K562 (cell line): ENCODE results near the gene MBD3. TPM values are rescaled to one million over a fixed set of nuclear protein-coding genes. Genes with fewer than 3 reads are reported as not detected.
A peak's percentile ranks its signal among the peaks of the same experiment; 100 is the strongest.

Experiments used
- BMI1 ChIP-seq: fragments of 150-350 bp; IDR thresholded peaks from 2 replicates; pipeline ENCODE4 v1.6.1; 2014; ENCODE audit warnings: low read length
- CXXC5 ChIP-seq: fragments of 250-450 bp; sonication (Bioruptor Pico); IDR thresholded peaks from 2 replicates; pipeline ENCODE4 v1.8.0; 2022; ENCODE audit warnings: inconsistent platforms, mild to moderate bottlenecking, moderate library complexity
- EP300 ChIP-seq: IDR thresholded peaks from 2 replicates; pipeline ENCODE4 v1.6.1; 2012; ENCODE audit warnings: low read length, improper control_type of control experiment
- POLR2A ChIP-seq: fragments of 450-650 bp; conservative IDR thresholded peaks from 2 replicates; pipeline ENCODE4 v1.6.1; 2016
- SRSF9 ChIP-seq: fragments of 200-400 bp; formaldehyde crosslinking; IDR thresholded peaks from 2 replicates; pipeline ENCODE4 v1.6.1; 2017; ENCODE audit warnings: low read depth, low read length, borderline replicate concordance
- STAT5B ChIP-seq: fragments of 250-450 bp; sonication (Bioruptor Pico); IDR thresholded peaks from 2 replicates; pipeline ENCODE4 v1.8.0; 2021; ENCODE audit warnings: mild to moderate bottlenecking, inconsistent platforms
- XRCC5 ChIP-seq: fragments of 200-400 bp; formaldehyde crosslinking; IDR thresholded peaks from 2 replicates; pipeline ENCODE4 v1.6.1; 2017; ENCODE audit warnings: low read depth, mild to moderate bottlenecking, low read length
- ZNF12 ChIP-seq: sonication (generic); formaldehyde crosslinking; IDR thresholded peaks from 2 replicates; pipeline ENCODE4 v1.4.0; 2020; ENCODE audit warnings: mild to moderate bottlenecking, missing genetic modification reagents
- ZNF165 ChIP-seq: fragments of 250-450 bp; sonication (Bioruptor Pico); IDR thresholded peaks from 2 replicates; pipeline ENCODE4 v1.4.0; 2020; ENCODE audit warnings: borderline replicate concordance
- ZNF316 ChIP-seq: fragments of 450-650 bp; IDR thresholded peaks from 2 replicates; pipeline ENCODE4 v1.6.1; 2016
- polyA plus RNA-seq, 8 experiments: library from polyadenylated mRNA; depleted of rRNA in 4 of 8; stranded (reverse) in 5 of 8; unstranded in 3 of 8; fragments of >200 nt; fragmentation: Nextera tagmentation in 2 of 8; fragmentation: Illumina TruSeq in 1 of 8; extraction: Ambion mirVana in 2 of 8; extraction: Trizol in 1 of 8; gene quantifications; 2 replicates each; pipeline versions ENCODE4 v1.2.1 to v1.2.3, GENCODE V29; 2011 to 2014; ENCODE audit warnings: inconsistent platforms in 1 of 8, missing spikeins in 1 of 8
- total RNA-seq, 7 experiments: library from RNA; depleted of rRNA in 6 of 7; stranded (reverse); fragments of >200 nt in 6 of 7; fragmentation: Illumina TruSeq in 2 of 7; extraction: Trizol in 2 of 7; gene quantifications; 2 replicates each; pipeline versions ENCODE4 v1.2.1 to v1.2.3, GENCODE V29; 2011 to 2021; ENCODE audit warnings: low replicate concordance in 1 of 7
- TF ChIP-seq, protein P1 (sequence below): fragments of 450-650 bp; IDR thresholded peaks from 2 replicates; pipeline ENCODE4 v1.6.1; 2016; ENCODE audit warnings: low read depth
- TF ChIP-seq, protein P2 (sequence below): sonication (generic); formaldehyde crosslinking; IDR thresholded peaks from 2 replicates; pipeline ENCODE4 v1.8.0; 2023; ENCODE audit warnings: missing genetic modification reagents, mild to moderate bottlenecking, borderline replicate concordance
- TF ChIP-seq, protein P3 (sequence below): fragments of 200-800 bp; sonication (Bioruptor generic); IDR thresholded peaks from 2 replicates; pipeline ENCODE4 v1.6.1; 2017; ENCODE audit warnings: missing genetic modification characterization, missing compliant biosample characterization

The MBD3 gene
- total and polyA plus RNA-seq, 9 of the 15 experiments (the other 6 are each of a cell fraction or from before 2014, with no cell fraction given) = 0.24 to 137 (median 30.9) TPM

DNA sequence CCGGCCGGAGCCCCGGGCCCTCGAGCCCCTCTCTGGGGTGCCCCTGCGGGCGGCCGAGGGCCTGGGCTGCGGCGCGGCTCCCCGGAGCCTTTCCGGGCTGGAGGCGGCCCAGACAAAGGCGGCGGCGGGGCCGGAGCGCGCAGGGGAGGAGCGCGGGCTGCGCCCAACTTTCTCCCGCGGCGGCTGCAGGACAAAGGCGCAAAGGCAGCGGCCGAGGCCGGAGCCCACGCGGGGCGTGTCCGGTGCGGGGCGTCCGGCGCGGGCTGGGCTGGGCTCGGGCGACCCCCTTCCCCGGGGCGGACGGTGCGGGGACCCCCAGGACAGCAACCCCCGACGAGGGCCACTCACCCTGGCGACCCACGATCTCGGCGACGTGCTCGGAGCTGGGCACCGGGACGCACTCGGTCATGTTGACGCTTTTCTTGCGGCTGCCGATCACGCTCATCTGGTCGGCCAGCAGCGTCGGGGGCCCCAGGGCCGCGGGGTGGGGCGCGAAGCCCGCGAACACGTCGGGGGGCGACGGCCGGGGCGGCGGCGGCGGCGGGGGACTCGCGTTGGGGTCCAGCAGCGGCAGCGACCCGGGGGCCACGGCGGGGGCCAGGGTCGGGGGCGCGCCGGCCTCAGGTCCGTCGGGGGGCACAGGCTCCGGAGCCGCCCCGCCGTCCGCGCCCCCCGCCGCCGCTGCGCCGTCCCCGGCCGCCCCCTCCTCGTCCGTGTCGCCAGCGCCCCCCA lies 25.4 kb downstream of the MBD3 start (continued):
- TF ChIP-seq, protein P1, sequence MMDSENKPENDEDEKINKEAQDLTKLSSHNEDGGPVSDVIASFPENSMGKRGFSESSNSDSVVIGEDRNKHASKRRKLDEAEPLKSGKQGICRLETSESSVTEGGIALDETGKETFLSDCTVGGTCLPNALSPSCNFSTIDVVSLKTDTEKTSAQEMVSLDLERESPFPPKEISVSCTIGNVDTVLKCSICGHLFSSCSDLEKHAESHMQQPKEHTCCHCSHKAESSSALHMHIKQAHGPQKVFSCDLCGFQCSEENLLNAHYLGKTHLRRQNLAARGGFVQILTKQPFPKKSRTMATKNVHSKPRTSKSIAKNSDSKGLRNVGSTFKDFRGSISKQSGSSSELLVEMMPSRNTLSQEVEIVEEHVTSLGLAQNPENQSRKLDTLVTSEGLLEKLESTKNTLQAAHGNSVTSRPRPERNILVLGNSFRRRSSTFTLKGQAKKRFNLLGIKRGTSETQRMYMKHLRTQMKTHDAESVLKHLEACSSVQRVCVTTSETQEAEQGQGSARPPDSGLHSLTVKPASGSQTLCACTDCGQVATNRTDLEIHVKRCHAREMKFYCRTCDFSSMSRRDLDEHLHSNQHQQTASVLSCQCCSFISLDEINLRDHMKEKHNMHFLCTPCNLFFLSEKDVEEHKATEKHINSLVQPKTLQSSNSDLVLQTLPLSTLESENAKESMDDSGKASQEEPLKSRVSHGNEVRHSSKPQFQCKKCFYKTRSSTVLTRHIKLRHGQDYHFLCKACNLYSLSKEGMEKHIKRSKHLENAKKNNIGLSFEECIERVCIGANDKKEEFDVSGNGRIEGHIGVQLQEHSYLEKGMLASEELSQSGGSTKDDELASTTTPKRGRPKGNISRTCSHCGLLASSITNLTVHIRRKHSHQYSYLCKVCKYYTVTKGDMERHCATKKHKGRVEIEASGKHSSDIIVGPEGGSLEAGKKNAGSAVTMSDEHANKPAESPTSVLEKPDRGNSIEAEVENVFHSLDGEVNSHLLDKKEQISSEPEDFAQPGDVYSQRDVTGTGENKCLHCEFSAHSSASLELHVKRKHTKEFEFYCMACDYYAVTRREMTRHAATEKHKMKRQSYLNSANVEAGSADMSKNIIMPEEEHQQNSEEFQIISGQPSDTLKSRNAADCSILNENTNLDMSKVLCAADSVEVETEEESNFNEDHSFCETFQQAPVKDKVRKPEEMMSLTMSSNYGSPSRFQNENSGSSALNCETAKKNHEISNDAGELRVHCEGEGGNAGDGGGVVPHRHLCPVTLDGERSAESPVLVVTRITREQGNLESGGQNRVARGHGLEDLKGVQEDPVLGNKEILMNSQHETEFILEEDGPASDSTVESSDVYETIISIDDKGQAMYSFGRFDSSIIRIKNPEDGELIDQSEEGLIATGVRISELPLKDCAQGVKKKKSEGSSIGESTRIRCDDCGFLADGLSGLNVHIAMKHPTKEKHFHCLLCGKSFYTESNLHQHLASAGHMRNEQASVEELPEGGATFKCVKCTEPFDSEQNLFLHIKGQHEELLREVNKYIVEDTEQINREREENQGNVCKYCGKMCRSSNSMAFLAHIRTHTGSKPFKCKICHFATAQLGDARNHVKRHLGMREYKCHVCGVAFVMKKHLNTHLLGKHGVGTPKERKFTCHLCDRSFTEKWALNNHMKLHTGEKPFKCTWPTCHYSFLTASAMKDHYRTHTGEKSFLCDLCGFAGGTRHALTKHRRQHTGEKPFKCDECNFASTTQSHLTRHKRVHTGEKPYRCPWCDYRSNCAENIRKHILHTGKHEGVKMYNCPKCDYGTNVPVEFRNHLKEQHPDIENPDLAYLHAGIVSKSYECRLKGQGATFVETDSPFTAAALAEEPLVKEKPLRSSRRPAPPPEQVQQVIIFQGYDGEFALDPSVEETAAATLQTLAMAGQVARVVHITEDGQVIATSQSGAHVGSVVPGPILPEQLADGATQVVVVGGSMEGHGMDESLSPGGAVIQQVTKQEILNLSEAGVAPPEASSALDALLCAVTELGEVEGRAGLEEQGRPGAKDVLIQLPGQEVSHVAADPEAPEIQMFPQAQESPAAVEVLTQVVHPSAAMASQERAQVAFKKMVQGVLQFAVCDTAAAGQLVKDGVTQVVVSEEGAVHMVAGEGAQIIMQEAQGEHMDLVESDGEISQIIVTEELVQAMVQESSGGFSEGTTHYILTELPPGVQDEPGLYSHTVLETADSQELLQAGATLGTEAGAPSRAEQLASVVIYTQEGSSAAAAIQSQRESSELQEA = no peak
- TF ChIP-seq, protein P2, sequence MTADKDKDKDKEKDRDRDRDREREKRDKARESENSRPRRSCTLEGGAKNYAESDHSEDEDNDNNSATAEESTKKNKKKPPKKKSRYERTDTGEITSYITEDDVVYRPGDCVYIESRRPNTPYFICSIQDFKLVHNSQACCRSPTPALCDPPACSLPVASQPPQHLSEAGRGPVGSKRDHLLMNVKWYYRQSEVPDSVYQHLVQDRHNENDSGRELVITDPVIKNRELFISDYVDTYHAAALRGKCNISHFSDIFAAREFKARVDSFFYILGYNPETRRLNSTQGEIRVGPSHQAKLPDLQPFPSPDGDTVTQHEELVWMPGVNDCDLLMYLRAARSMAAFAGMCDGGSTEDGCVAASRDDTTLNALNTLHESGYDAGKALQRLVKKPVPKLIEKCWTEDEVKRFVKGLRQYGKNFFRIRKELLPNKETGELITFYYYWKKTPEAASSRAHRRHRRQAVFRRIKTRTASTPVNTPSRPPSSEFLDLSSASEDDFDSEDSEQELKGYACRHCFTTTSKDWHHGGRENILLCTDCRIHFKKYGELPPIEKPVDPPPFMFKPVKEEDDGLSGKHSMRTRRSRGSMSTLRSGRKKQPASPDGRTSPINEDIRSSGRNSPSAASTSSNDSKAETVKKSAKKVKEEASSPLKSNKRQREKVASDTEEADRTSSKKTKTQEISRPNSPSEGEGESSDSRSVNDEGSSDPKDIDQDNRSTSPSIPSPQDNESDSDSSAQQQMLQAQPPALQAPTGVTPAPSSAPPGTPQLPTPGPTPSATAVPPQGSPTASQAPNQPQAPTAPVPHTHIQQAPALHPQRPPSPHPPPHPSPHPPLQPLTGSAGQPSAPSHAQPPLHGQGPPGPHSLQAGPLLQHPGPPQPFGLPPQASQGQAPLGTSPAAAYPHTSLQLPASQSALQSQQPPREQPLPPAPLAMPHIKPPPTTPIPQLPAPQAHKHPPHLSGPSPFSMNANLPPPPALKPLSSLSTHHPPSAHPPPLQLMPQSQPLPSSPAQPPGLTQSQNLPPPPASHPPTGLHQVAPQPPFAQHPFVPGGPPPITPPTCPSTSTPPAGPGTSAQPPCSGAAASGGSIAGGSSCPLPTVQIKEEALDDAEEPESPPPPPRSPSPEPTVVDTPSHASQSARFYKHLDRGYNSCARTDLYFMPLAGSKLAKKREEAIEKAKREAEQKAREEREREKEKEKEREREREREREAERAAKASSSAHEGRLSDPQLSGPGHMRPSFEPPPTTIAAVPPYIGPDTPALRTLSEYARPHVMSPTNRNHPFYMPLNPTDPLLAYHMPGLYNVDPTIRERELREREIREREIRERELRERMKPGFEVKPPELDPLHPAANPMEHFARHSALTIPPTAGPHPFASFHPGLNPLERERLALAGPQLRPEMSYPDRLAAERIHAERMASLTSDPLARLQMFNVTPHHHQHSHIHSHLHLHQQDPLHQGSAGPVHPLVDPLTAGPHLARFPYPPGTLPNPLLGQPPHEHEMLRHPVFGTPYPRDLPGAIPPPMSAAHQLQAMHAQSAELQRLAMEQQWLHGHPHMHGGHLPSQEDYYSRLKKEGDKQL (CRISPR knock-in tag) = no peak
- TF ChIP-seq XRCC5 = no peak
- TF ChIP-seq ZNF165 (CRISPR knock-in tag) = no peak
- no peak for TF ChIP-seq SRSF9
- TF ChIP-seq CXXC5 (CRISPR knock-in tag) = peak; percentile 45; the same call in 1 of the 2 replicates
- no peak for TF ChIP-seq POLR2A
- no peak for TF ChIP-seq BMI1
- TF ChIP-seq, protein P3, sequence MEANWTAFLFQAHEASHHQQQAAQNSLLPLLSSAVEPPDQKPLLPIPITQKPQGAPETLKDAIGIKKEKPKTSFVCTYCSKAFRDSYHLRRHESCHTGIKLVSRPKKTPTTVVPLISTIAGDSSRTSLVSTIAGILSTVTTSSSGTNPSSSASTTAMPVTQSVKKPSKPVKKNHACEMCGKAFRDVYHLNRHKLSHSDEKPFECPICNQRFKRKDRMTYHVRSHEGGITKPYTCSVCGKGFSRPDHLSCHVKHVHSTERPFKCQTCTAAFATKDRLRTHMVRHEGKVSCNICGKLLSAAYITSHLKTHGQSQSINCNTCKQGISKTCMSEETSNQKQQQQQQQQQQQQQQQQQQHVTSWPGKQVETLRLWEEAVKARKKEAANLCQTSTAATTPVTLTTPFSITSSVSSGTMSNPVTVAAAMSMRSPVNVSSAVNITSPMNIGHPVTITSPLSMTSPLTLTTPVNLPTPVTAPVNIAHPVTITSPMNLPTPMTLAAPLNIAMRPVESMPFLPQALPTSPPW = peak; percentile 46; the same call in 1 of the 2 replicates
- no peak for TF ChIP-seq STAT5B (CRISPR knock-in tag)
- TF ChIP-seq ZNF12 = no peak
- TF ChIP-seq EP300 = no peak
- TF ChIP-seq ZNF316 = no peak
